Kidney epithelial cell (primary cell): ENCODE results near the gene SMIM26. TPM values are rescaled to one million over a fixed set of nuclear protein-coding genes. Genes with fewer than 3 reads are reported as not detected.

ENCODE experiments used
- DNase-seq: peaks from one replicate; pipeline ENCODE4 v3.0.0-alpha.2; 2010; ENCODE audit warnings: low read depth
- H3K27me3 ChIP-seq: 2 replicates; pipeline ENCODE4 v1.6.0; 2011; ENCODE audit warnings: low read length; ENCODE audit not compliant: control insufficient read depth, insufficient read depth
- H3K36me3 ChIP-seq: 2 replicates; pipeline ENCODE4 v1.5.1; 2011; ENCODE audit warnings: low read length; ENCODE audit not compliant: control insufficient read depth, insufficient read depth
- H3K4me3 ChIP-seq: 2 replicates; pipeline ENCODE4 v1.5.1; 2011; ENCODE audit warnings: low read depth, mild to moderate bottlenecking, control low read depth, low read length
- total RNA-seq: library from RNA; depleted of rRNA; stranded (reverse); fragments of >200 nt; gene quantifications from 2 replicates; pipeline ENCODE4 v1.2.3, GENCODE V29; 2015
- TF ChIP-seq, protein P1 (sequence below): IDR thresholded peaks from 2 replicates; pipeline ENCODE4 v1.5.1; 2011; ENCODE audit warnings: mild to moderate bottlenecking, moderate library complexity, low read length, control low read depth, inconsistent platforms; ENCODE audit not compliant: insufficient read depth, poor library complexity, severe bottlenecking

SMIM26 gene
- total RNA-seq, 1 donor from 2014 or later: 178 TPM

DNA sequence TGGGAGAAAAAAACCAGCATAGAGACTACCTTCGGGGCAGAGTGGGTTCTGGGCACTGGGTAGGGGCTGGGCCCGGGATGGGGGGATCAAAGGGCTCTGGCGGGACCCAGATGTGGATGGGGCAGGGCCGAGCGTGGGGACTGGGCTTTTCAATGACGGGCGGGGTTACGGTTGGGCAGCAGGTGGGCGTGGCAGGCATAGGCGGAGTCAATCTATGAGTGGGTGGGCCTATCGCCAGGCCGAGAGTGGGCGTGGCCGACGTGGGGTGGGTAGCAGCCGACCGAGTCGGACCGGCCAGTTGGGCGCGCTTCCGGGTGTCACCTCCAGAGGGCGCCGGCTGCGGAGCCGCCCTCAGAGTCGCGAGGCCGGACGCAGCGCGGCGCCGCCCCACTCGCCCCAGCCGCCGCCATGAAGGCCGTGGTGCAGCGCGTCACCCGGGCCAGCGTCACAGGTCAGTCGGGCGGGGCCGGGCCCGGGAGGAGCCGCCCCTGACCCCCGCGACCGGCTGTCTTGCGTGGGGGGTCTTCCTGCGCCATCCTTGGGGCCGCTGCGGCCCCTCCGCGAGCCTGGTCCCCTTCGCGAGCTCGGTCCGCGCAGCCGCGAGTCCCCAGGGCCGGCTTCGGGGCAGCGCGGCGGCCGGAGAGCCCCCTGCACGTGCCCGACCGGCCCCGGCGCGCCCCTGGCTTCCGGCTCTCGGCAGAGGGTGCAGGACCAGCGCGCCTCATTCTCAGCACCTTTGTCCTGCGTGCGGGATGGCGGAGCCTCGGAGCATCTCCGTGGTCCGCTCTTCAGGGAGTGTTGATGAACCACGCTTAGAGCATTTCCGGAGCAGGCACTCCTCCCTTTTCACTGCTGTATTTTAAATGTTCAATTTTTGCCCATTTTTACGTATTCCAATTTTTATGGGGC, 20.7 kb downstream of the SMIM26 start, which contains the start of gene DTD1:
DTD1 (plus strand) TSS at position 390 of the 909 bp plus-strand sequence; CDS start at position 409, 19 bp downstream.
- H3K36me3 ChIP-seq: no peaks in the 10 kb centered on the region
- TF ChIP-seq, protein P1, sequence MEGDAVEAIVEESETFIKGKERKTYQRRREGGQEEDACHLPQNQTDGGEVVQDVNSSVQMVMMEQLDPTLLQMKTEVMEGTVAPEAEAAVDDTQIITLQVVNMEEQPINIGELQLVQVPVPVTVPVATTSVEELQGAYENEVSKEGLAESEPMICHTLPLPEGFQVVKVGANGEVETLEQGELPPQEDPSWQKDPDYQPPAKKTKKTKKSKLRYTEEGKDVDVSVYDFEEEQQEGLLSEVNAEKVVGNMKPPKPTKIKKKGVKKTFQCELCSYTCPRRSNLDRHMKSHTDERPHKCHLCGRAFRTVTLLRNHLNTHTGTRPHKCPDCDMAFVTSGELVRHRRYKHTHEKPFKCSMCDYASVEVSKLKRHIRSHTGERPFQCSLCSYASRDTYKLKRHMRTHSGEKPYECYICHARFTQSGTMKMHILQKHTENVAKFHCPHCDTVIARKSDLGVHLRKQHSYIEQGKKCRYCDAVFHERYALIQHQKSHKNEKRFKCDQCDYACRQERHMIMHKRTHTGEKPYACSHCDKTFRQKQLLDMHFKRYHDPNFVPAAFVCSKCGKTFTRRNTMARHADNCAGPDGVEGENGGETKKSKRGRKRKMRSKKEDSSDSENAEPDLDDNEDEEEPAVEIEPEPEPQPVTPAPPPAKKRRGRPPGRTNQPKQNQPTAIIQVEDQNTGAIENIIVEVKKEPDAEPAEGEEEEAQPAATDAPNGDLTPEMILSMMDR: peak; percentile 46
- no peaks in the 10 kb centered on the region for H3K27me3 ChIP-seq
- peak within 1 kb of the TSS; percentile 59 for H3K4me3 ChIP-seq
- DNase-seq: no peak

DNA sequence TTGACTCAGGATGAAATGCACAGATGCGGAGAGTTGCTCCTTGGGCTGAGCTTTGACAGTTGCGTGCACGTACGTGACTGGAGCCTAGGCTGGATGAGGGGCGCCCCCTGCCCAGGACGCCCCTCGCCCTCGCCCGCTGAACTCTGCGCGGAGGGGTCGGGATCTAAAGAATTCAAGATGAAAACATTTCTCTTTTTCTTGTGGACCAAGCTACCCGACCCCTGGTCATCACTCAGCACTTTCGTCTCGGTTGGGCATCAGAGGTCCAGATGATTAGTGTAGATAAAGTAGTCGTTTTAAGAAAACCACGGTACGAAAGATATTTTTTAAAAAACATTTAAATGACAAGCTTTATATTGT, 21.3 kb downstream of the SMIM26 start:
- TF ChIP-seq, protein P1: no peak

DNA sequence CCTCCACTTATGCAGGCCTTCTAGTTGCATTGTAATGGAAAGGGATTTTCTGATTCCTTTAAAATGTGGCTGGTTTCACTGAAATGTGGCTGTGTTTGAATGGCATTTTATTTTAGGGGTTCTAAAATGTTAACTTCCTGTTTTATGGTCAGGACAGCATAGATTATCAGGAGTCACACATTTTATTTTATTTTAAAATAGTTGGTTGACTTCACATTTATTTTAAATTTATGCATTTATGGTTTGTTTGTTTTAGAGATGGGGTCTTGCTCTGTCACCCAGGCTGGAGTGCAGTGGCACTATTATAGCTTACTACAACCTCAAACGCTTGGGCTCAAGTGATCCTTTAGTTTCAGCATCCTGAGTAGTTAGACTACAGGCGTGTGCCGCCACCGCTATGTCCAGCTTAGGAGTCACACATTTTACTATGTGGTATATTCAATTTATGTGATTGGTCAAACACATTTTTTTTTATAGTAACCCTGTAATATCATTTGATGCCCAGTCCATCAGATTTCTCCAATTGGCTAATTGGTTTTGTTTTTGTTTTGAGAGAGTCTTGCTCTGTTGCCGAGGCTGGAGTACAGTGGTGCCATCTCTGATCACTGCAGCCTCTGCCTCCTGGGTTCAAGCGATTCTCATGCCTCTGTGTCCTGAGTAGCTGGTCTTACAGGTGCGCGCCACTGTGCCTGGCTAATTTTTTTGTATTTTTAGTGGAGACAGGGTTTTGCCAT, 22.9 kb downstream of the SMIM26 start:
- Histone ChIP-seq H3K27me3 (no peaks in the 10 kb centered on the region), H3K36me3 (no peaks in the 10 kb centered on the region), H3K4me3 (no peak overlapping the region)
- DNase-seq: no peak
- TF ChIP-seq, protein P1: no peak

More for the DNA sequence above, 21.3 kb downstream of the SMIM26 start:
- Histone ChIP-seq H3K36me3 (no peaks in the 10 kb centered on the region), H3K27me3 (no peaks in the 10 kb centered on the region), H3K4me3 (peak overlapping the region; percentile 59)
- no peak for DNase-seq

DNA sequence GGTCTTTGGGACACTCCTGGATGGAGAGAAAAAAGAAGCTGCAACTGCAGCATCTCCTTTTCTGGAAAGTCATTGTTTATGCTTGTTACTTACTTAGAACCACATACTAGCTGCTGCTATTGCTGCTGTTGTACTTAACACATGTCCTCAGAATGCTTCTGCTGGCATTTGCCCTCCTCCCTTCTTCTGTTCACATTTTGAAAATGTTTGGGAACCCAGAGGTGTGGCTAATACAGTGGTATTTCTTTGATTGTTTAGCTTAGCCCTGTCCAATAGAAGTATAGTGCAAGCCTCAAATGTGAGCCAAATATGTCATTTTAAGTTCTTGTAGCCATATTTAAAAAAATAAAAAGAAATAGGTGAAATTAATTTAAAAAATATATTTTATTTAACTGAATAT, 29.0 kb downstream of the SMIM26 start:
- DNase-seq: no peak
- TF ChIP-seq, protein P1: no peak
- no peak overlapping the region for H3K4me3 ChIP-seq
- H3K36me3 ChIP-seq: no peaks in the 10 kb centered on the region
- H3K27me3 ChIP-seq: no peaks in the 10 kb centered on the region

DNA sequence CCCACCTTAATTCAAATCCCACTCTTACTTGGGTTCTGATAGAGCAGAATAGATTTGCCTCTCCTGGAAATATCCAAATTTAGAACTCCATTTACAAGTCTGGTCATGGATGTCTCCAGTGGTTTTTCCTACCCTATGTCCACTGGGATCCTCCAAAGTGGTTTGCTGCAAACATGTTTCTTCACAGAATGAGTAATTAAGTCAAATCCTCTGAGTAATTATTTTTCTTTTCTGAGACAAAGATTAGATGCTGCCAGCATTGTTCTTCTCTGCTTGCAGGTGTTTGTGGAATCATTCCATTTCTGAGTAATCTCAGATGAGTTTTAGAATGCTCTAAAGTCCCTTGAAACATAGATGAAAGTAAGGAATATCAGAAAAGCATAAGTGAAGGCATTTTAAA, 42.5 kb downstream of the SMIM26 start:
- H3K36me3 ChIP-seq: no peaks in the 10 kb centered on the region
- no peak overlapping the region for H3K4me3 ChIP-seq
- TF ChIP-seq, protein P1: no peak
- H3K27me3 ChIP-seq: no peaks in the 10 kb centered on the region
- DNase-seq: no peak
